Pons (tissue), 1 donor: ENCODE measurements around the gene ARHGDIA.

Experiments
- DNase-seq: peaks from one replicate; pipeline ENCODE4 v3.0.0-alpha.2; 2016; ENCODE audit warnings: low spot score

ARHGDIA gene

DNA sequence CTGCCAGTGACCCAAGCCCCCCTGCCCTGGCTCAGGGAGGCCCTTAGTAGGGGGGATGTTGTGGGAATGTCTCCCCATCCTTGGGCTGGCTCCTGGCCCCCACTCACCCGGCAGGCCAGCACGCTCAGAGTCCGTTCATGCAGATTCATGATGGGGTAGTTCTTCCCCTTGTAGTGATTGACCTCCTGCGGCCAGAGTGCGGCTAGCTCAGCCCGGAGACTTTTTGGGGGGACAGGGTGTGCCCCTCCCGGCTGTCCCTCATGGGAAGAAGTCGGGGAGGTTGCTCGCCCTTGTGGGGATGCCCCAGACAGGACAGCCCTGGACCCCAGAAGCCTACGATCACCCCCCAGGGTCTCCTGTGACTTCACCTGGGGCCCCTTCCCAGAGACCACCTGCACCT, 34.9 kb upstream of the ARHGDIA start:
- no peak for DNase-seq

DNA sequence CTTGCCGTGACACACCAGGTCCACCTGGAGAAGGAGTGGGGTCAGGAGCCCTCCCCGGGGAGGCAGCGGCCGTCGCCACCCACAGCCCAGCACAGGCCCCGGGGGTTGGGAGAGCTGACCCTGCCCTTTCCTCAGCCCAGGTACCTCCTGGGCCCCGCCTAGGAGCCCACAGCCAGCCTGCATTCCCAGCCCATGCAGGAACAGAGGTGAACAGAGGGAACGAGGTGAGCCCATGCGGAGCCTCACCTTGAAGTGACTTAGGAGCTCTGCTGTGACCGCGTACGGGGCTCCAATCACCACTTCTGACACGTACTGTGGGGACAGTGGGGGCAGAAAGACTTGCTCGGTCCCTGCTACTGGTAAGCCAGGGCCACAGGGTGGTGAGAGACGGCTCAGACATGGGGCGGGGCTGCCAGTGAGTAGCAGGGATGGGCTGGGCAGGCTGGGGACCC, 34.3 kb upstream of the ARHGDIA start:
- DNase-seq = no peak

DNA sequence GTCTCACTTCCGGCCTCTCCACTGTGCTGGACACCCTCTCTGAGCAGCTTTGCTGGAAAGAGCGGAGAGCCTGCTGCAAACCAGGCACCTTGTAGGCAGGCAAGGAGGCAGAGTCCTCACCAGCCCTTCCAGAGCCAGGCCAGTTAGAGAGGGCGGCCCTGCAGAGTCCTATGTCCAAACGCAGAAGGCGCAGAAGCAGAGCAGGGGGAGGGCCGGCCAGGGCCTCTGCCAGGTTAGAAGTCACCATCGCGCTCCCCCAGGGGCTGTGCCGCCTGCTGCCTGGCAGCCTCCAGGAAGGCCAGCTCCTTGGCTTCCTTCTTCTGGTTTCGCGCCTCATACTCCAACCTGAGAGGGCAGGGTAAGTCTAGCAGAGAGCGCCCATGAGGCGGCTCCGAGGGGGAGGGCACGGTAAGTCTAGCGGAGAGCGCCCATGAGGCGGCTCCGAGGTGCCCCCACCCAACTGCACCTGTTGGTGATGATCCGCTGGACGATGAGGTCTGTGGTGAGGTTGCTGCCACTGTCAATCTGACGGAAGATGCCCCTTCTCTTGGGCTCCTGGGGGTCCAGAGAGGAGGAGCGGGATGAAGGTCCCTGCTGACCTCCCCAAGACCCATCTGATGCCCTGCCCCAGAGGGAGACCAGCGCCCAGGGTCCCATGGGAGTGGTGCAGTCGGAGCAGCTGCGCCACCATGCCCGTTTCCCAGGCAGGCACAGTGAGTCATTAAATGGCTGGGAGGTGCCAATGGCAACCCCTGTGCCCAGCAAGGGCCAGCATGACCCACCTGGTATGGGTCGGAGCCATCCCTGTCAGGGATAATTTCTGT, 33.7 kb upstream of the ARHGDIA start:
- DNase-seq = no peak

DNA sequence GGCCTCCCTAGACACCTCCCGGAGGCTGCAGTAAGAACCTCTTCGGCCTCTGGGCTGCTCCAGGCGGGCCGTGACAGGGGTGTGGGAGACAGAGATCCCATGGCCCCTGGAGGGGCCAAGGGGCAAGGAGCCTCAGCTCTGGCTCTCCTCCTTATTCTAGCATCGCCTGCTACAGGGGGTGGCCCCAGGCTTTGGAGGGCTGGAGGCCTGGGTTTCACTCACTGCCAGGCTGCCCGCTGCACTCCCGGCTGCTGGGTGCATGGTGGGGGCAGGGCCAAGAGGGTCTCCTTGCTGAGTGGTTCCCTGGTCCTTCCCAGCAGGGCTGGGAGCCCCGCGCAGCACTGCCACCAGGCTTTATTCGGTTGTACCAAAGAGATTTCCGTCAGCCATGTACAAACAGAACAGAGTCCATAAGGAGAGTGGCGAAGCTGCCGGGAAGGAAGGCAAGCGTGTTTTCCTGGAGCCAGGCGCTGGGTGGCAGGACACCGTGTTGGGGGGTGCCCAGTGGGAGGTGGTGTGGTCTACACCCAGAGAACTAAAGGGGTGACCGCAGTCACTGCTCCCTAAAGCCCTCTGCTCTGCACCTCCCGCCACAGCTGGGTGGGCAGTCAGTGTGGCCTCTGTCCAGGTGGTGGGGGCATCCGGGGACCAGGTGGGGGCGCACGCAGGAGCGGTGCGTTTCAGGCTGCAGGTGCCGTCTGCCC, 32.9 kb upstream of the ARHGDIA start:
- no peak for DNase-seq

DNA sequence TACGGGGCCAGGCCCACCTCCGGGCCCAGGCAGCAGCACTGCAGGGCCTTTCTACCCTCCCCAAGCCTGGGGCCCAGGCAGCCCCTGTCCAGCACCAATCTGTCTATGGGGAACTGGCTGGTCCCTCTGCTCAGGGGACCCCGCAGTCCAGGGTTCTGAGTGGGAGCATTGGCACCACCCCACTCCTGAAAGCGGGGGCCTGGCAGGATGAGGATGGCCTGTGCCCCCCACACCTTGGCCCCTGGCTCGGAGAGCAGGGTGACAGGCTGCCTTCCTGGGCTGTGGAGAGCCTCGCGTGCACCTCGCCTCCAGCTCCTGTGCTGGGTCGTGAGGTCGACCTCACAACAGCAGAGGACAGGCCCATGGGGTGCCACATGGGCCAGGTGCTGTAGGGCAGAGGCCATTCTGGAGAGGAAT, 32.3 kb upstream of the ARHGDIA start:
- DNase-seq = no peak

DNA sequence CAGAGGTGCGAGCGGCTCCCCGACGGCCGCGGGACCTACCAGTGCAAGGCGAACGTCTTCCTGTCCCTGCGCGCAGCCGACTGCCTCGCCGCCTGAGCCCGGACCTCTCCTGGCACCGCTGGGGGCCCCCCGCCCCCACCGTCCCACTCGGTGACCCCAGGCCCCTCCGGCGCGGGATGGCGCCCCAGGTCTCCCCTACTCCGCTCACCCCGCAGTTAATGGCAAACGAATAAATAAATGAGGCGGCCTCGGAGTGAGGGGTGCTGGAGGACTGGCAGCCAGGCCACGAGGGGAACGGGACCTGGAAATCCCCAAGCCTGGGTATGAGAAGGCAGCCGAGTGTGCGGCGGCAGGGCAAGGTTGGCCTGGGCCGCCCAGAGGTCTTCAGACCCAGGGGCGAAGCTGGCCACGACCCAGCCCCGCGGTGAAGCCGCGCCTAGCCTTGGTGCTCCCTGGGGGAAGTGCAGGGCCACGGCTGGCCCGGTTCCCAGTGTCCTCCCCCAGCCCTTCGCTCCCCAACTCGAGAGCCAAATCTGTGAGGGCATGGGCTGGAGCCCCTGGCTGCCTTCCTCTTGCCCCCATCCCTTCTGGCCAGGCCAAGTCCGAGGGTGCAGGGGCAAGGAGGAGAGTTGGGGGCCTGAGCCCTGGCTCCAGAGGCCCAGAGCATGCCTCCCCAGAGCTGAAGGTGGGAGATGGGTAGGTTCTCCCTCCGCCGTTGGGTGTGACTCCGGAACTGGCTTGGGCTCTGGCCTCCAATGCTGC, 31.7 kb upstream of the ARHGDIA start:
- DNase-seq = no peak

DNA sequence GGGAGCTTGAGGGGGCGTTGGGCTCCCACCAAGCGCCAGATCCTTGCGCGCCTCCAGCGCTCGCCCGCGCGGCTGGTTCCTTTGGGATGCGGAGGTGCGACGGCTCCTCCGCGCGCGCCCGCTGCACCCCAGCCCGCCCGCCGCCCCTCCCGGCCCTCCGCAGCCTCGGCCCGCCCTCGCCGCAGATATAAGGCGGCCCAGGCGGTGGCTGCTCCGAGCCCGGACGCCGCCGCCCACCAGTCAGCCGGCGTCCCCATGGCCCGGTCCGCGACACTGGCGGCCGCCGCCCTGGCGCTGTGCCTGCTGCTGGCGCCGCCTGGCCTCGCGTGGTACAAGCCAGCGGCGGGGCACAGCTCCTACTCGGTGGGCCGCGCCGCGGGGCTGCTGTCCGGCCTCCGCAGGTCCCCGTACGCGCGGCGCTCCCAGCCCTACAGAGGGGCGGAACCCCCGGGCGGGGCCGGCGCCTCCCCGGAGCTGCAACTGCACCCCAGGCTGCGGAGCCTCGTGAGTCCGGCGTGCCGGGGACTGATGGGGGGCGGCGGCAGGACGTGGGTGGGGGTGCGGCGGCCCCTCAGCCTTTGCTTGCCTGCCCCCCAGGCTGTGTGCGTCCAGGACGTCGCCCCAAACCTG, 31.0 kb upstream of the ARHGDIA start, which contains the start of gene NPB:
Gene NPB, plus strand, starts transcription at position 216 of the 630 bp plus-strand sequence. Its CDS starts 40 bp downstream, at position 256.
- no peak for DNase-seq

DNA sequence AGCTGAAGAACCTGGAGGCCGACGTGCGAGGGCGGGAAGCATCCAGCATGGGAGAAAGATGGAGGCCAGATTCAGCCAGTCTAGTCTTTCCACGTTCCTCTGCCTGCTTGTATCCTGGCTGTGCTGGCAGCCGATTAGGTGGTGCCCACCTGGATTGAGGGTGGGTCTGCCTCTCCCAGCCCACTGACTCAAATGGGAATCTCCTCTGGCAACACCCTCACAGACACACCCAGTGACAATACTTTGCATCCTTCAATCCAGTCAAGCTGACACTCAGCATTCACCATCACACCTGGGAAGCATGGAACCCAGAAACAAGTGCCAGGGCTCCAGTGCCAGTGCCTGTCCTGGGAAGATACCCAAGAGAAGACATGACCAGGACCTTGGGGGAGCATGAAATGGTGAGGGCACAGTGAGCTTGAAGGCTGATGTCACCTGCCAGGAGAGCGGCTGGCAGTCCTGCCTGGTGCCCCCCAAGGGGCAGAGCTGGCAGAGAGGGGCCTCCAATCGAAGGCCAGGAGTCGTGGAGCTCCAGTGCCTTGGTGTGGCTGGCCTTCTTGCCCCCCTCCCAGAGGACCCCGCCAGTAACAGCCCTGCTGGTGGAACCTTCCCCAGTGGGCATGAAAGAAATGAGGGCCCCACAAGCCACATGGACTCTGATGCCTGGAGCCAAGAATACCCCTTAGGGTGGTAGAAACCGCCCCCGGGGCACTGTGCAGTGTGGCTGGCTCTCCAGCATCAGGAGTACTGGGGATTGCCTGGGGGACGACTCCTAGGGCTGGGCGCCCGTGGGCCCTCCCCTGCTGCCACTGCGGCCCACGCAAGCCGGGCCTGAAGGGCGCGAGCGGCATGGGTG, 30.3 kb upstream of the ARHGDIA start:
- DNase-seq = no peak

DNA sequence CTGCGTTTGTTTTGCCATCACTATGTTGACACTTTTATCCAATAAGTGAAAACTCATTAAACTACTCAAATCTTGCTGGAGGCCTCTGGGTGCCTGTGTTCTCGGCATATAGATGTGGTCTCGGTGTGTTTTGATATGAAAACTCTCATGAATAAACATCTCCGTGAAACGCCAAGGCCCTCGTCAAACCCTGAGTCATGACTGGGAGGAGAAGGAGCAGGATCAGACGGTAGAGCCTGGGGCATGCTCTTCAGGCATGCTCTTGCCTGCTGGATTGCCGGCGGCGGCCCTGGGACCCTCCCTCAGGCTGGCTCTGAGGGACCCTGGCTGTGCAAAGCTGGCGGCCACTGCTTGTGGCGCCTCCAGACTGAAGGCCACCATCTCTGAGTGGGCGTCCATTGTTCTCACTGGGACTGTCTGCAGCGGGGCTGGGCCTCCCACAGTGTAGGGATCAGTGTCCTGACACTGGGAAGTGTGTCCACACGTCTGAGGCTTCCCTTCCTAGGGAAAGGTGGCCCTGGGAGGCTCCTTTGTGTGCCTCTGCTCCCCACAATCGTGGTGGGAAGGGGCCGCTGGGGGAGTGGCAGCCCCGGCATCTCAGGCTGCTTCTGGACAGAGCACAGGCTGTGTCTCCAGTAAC, 29.2 kb upstream of the ARHGDIA start:
- DNase-seq = no peak

DNA sequence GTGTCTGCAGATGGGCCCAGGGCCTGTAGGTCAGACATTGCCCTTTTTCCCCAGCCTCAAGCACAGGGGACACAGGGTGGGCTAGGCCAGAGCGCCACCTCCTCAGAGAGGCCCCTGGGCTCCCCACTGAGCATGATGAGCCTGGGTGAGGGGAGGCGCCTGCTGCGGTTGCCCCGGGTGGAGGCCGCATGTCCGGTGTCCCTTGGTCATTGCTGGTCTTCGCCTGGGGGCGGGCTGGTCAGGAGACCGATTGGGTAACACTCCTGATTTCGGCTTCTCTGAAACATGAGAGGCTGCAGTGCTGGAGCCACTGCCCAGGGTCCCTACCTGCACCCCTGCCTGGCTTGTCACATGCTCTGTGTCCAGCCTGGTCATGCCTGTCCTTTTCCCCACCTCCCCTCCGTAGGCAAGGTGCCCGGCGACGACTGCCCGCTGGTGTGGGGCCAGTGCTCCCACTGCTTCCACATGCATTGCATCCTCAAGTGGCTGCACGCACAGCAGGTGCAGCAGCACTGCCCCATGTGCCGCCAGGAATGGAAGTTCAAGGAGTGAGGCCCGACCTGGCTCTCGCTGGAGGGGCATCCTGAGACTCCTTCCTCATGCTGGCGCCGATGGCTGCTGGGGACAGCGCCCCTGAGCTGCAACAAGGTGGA, 28.5 kb upstream of the ARHGDIA start:
- DNase-seq = no peak

DNA sequence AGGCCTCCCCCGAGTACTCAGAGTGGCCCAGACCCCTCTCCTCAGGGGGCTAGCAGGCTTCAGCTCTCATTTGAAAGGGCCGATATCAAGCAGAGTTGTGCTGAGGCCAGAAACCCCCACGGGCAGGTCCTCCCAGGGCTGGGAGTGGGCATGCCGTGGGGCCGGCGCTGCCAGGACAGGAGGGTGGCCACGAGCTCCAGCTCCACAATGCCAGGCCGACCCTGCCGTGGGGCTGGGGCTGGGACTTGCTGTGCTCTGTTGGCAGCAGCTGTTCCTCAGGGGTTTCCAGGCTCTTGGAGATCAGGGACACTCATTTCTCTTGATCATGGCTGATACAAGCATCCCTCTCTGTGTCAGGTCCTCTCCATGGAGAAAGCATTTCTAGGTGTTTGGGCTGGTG, 27.7 kb upstream of the ARHGDIA start:
- no peak for DNase-seq

DNA sequence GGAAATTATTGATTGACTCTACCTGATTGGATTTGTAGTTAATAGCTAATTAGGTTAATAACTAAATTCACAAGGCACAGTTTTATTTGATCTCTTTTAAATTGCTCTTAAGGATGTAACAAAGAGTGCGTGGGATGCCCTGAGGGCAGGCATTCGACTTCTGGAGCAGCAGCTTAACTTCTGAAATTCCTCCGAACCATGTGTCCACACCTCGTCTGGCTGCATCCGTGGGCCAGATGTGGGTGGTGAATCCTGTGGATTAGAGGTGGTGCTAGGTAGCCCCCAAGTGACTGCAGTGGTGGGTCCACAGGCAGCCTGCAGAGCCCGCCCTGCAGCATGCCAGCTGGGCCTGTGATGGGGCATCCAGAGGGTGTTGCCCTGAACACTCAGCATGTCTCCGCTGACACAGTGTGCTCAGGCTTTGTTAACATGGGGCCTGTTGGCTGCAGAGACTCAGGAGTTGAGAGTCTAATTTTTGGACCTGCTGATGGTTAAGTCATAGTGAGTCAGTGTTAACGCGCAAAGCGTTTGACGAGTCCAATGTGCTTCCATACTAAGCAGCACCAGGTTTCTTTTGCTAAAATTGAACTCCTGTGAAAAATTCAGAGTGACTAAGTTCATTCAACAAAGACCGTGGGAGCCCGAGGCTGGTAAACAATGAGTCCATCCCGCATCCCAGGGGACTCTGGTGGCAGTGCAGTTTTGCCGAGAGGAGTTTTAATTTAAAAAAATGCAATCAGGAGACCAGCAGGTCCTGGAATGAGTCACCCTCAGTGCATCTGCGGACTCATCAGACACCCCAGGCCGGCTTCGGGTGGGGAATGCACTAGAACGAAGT, 27.1 kb upstream of the ARHGDIA start:
- no peak for DNase-seq

DNA sequence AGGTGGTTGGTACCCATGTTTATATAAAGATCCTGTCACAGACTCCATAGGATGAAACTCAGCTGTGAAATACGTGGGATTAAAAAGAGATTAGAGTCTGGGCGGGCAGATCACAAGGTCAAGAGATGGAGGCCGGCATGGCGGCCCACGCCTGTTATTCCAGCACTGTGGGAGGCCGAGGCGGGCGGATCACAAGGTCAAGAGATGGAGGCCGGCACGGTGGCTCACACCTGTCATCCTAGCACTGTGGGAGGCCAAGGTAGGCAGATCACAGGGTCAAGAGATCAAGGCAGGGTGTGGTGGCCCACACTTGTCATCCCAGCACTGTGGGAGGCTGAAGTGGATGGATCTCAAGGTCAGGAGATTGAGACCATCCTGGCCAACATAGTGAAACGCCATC, 24.3 kb upstream of the ARHGDIA start:
- DNase-seq = no peak

DNA sequence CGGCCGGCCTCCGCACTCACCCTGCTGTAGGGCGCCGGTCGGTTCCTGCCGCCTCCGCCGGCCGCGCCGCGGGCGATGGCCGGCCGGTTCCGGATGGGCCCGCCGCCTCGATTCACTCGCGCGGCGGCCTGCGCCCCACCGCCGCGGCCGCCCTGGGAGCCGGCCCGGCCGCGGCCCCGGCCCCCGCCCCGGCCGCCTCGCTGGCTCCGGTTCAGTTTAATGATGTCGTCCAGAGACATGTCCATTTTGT, 20.1 kb upstream of the ARHGDIA start:
- DNase-seq = no peak

DNA sequence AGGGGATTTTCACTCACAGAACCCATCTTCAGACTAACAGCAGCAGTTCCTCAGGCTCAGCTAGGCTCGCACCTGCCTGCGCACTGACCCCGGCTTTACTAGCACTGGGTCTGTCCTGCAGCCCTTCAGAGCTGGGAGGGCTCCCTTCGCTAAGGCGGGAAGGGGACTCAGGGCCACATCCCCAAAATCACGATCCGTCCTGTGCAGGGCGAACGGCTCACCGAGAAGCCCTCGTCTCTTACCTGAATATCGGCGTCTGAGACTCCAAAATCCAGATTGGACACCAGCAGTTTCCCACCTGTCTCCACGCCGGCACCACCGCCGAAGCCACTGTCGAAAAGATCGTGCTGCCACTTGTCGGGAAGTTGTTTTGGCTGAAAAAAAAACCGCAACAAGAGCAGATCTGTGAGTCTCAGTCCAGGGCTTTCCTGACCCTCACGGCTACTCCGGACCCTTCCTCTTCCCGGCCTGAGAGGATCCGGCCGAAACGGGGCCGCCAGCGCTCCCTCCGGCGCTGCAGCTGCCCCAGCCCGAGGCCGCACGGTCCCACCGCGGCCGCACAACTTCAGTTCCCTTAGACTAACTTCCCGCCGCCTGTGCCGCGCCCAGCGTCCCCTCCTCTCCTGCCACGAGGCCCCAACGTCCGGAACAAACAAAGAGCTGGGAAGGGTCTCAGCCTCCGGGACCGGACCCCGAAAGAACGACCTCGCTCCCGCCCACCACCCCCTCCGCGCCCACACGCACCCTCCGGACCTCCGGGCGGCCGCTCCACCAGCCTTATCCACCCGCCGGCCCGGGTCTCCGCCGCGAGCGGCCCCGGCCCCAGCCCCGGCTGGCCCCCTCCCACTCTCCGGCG, 19.5 kb upstream of the ARHGDIA start:
- no peak for DNase-seq

DNA sequence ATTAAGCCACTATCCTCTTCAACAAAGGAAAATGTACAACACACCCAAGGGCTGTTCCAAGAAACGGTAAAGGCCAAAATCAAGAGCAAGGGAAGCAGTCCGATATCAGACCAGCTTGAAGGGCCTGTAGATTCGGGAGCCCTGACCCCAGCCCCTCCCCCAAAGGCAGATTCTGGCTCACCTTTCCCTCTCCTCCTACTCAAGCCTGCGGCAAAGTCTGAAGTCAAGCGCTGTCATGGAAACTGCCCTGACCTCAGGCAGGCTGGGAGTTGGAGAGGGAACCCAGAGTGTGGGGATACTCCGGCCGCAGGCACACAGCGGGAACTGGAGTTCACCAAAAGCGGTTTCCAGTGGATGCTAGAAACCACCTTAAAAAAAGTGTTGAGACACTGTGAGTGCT, 18.5 kb upstream of the ARHGDIA start:
- no peak for DNase-seq

DNA sequence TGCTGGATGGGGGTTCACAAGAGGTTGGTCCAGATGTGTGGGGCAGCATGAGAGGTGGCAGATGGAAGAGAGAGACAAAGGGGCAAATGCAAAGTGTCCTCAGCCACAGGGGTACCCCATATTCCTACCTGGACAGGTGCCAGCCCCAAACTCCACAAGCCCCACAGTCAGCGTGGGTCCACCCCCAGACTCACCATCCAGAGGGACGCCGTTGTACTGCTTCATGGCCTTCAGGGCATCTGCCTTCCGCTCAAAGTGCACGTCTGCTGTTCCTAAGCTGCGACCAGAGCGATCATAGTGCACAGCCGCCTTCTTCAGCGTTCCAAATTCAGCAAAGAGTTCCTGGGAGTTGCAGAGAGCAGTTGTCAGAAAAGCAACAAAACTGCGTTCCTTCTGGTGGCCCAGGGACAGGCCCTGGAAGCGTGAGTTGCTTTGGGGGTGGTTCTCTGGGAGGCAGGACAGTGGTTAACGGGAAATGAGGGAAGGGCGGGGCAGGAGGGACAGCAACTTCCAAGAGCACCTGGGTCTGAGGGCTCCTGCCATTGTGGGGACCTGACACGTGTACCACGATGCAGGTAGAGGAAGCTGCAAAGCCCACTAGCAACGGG, 18.0 kb upstream of the ARHGDIA start:
- no peak for DNase-seq
